SK-N-MC (cell line): ENCODE data around the gene PHC2.

Experiments
- EZH2 ChIP-seq: fragments of 200-600 bp; sonication (generic); IDR thresholded peaks from one replicate; pipeline ENCODE4 v1.6.1; 2017; ENCODE audit warnings: antibody characterized with exemption
- FOXP2 ChIP-seq: optimal IDR thresholded peaks from 2 replicates; pipeline ENCODE3; 2011; ENCODE audit warnings: mild to moderate bottlenecking, moderate library complexity; ENCODE audit not compliant: insufficient read depth; ENCODE audit errors: extremely low read length, control extremely low read depth
- POLR2AphosphoS5 ChIP-seq: IDR thresholded peaks from 2 replicates; pipeline ENCODE4 v1.6.1; 2012; ENCODE audit warnings: mild to moderate bottlenecking, low read depth, low read length, borderline replicate concordance

- TF ChIP-seq POLR2AphosphoS5, result no peak
- TF ChIP-seq EZH2, result no peak
- no peak for TF ChIP-seq FOXP2
Measured at GRCh38 chr1:33305816-33306652, 124.9 kb downstream of the PHC2 start.
